Progenitor cell of endocrine pancreas (in vitro differentiated cells): ENCODE data around the gene HOXA13. TPM values are rescaled to one million over a fixed set of nuclear protein-coding genes. Genes with fewer than 3 reads are reported as not detected.

Experiments used
- DNase-seq: peaks from one replicate; pipeline ENCODE4 v3.0.0; 2021; ENCODE audit warnings: low spot score; ENCODE audit not compliant: unreplicated experiment
- H3K27ac Mint-ChIP-seq: 2 replicates; pipeline ENCODE4 v1.8.0; 2021; ENCODE audit warnings: mild to moderate bottlenecking, moderate library complexity, mixed read lengths
- H3K27me3 Mint-ChIP-seq: 2 replicates; pipeline ENCODE4 v1.8.0; 2021; ENCODE audit warnings: mixed read lengths
- H3K36me3 Mint-ChIP-seq: 2 replicates; pipeline ENCODE4 v1.8.0; 2022; ENCODE audit warnings: mixed read lengths; ENCODE audit not compliant: insufficient read depth
- H3K4me1 Mint-ChIP-seq: 2 replicates; pipeline ENCODE4 v1.8.0; 2021; ENCODE audit warnings: low read depth, mixed read lengths
- H3K4me3 Mint-ChIP-seq: 2 replicates; pipeline ENCODE4 v1.8.0; 2021; ENCODE audit warnings: low read depth, mild to moderate bottlenecking, moderate library complexity, mixed read lengths
- H3K9me3 Mint-ChIP-seq: 2 replicates; pipeline ENCODE4 v1.8.0; 2021; ENCODE audit warnings: low read depth, mixed read lengths
- CTCF ChIP-seq: fragments of 200-600 bp; sonication (generic); IDR thresholded peaks from one replicate; pipeline ENCODE4 v1.5.0; 2021; ENCODE audit warnings: antibody characterized with exemption, mild to moderate bottlenecking; ENCODE audit not compliant: unreplicated experiment
- total RNA-seq: library from RNA; stranded (reverse); gene quantifications from 2 replicates; pipeline ENCODE4 v1.2.1, GENCODE V29; 2021

Gene HOXA13
- total RNA-seq, 1 donor from 2014 or later: not detected

GRCh38 chr7:27224983-27225934 is 25.4 kb upstream of the HOXA13 start:
- peaks cover 1% of the 10 kb centered on the region for H3K4me1 Mint-ChIP-seq
- H3K27me3 Mint-ChIP-seq: peaks cover 94% of the 10 kb centered on the region
- no peak for TF ChIP-seq CTCF
- no peak for DNase-seq
- no peak overlapping the region for H3K4me3 Mint-ChIP-seq
- H3K9me3 Mint-ChIP-seq: no peaks in the 10 kb centered on the region
- H3K36me3 Mint-ChIP-seq: no peaks in the 10 kb centered on the region
- H3K27ac Mint-ChIP-seq: no peak overlapping the region

GRCh38 chr7:27223941-27224575 is 24.2 kb upstream of the HOXA13 start:
- no peaks in the 10 kb centered on the region for H3K9me3 Mint-ChIP-seq
- TF ChIP-seq CTCF: no peak
- peaks cover 93% of the 10 kb centered on the region for H3K27me3 Mint-ChIP-seq
- peaks cover 1% of the 10 kb centered on the region for H3K4me1 Mint-ChIP-seq
- no peak overlapping the region for H3K27ac Mint-ChIP-seq
- H3K4me3 Mint-ChIP-seq: no peak overlapping the region
- H3K36me3 Mint-ChIP-seq: no peaks in the 10 kb centered on the region
- DNase-seq: no peak

GRCh38 chr7:27221201-27221797 is 21.4 kb upstream of the HOXA13 start:
- DNase-seq: no peak
- Mint-ChIP-seq H3K27me3 (peaks cover 93% of the 10 kb centered on the region), H3K4me3 (no peak overlapping the region), H3K27ac (no peak overlapping the region), H3K9me3 (no peaks in the 10 kb centered on the region), H3K4me1 (peaks cover 1% of the 10 kb centered on the region), H3K36me3 (no peaks in the 10 kb centered on the region)
- TF ChIP-seq CTCF: no peak

GRCh38 chr7:27220440-27220955 is 20.6 kb upstream of the HOXA13 start:
- no peaks in the 10 kb centered on the region for H3K36me3 Mint-ChIP-seq
- no peaks in the 10 kb centered on the region for H3K9me3 Mint-ChIP-seq
- peaks cover 95% of the 10 kb centered on the region for H3K27me3 Mint-ChIP-seq
- peaks cover 1% of the 10 kb centered on the region for H3K4me1 Mint-ChIP-seq
- no peak for DNase-seq
- no peak overlapping the region for H3K27ac Mint-ChIP-seq
- H3K4me3 Mint-ChIP-seq: no peak overlapping the region
- no peak for TF ChIP-seq CTCF

GRCh38 chr7:27219821-27220220 is 19.9 kb upstream of the HOXA13 start:
- Mint-ChIP-seq H3K4me1 (no peaks in the 10 kb centered on the region), H3K4me3 (no peak overlapping the region), H3K27ac (no peak overlapping the region), H3K36me3 (no peaks in the 10 kb centered on the region), H3K9me3 (no peaks in the 10 kb centered on the region), H3K27me3 (peaks cover 95% of the 10 kb centered on the region)
- no peak for TF ChIP-seq CTCF
- DNase-seq: no peak
